Liver (tissue), 9 donors: Measurements from ENCODE around the gene BAAT. TPM values are rescaled to one million over a fixed set of nuclear protein-coding genes. Genes with fewer than 3 reads are reported as not detected.

ENCODE experiments used
- DNase-seq: peaks from one replicate; pipeline ENCODE4 v3.0.0-alpha.2; 2017; ENCODE audit warnings: low spot score
- H3K27ac ChIP-seq, 2 donors: one replicate each; pipeline ENCODE4 v1.7.0; 2013; ENCODE audit warnings: inconsistent platforms in 2 of 2, low read length in 2 of 2, control low read depth in 1 of 2, low read depth in 1 of 2, mild to moderate bottlenecking in 1 of 2
- H3K27me3 ChIP-seq, 4 donors: one replicate each; pipeline versions ENCODE4 v1.6.1 to v1.7.0; 2013; ENCODE audit warnings: low read length in 3 of 4, inconsistent platforms in 1 of 4, mild to moderate bottlenecking in 1 of 4, moderate library complexity in 1 of 4; ENCODE audit not compliant: control insufficient read depth in 4 of 4, insufficient read depth in 4 of 4
- H3K36me3 ChIP-seq, 4 donors: one replicate each; pipeline versions ENCODE4 v1.6.1 to v1.7.0; 2013; ENCODE audit warnings: low read length in 3 of 4, mild to moderate bottlenecking in 3 of 4, low read depth in 1 of 4, moderate library complexity in 1 of 4; ENCODE audit not compliant: control insufficient read depth in 4 of 4, insufficient read depth in 3 of 4
- H3K4me1 ChIP-seq, 4 donors: one replicate each; pipeline versions ENCODE4 v1.6.1 to v1.7.0; 2013; ENCODE audit warnings: low read length in 3 of 4, mild to moderate bottlenecking in 3 of 4, moderate library complexity in 1 of 4; ENCODE audit not compliant: control insufficient read depth in 4 of 4, insufficient read depth in 4 of 4
- H3K4me3 ChIP-seq, 3 donors: one replicate each; pipeline versions ENCODE4 v1.6.1 to v1.7.0; 2013; ENCODE audit warnings: low read length in 3 of 3, control low read depth in 1 of 3, low read depth in 1 of 3, mild to moderate bottlenecking in 1 of 3
- H3K9ac ChIP-seq, 2 donors: one replicate each; pipeline ENCODE4 v1.7.0; 2013; ENCODE audit warnings: low read length in 2 of 2, mild to moderate bottlenecking in 2 of 2, moderate library complexity in 2 of 2, control low read depth in 1 of 2, low read depth in 1 of 2
- H3K9me3 ChIP-seq, 4 donors: one replicate each; pipeline versions ENCODE4 v1.6.1 to v1.7.0; 2013; ENCODE audit warnings: low read length in 3 of 4; ENCODE audit not compliant: control insufficient read depth in 4 of 4
- ATF3 ChIP-seq: IDR thresholded peaks from 2 replicates; pipeline ENCODE4 v1.6.1; 2016; ENCODE audit warnings: antibody characterized with exemption
- CTCF ChIP-seq: fragments of 150-350 bp; IDR thresholded peaks from 2 replicates; pipeline ENCODE4 v1.5.1; 2017; ENCODE audit warnings: improper control_type of control experiment, low read depth, low read length; ENCODE audit not compliant: missing input control
- EGR1 ChIP-seq, 2 donors: IDR thresholded peaks; 2 replicates each; pipeline ENCODE4 v1.6.1; 2016 to 2018; ENCODE audit warnings: antibody characterized with exemption in 2 of 2, low read depth in 2 of 2
- FOXA1 ChIP-seq: IDR thresholded peaks from 2 replicates; pipeline ENCODE4 v1.6.1; 2016; ENCODE audit warnings: antibody characterized with exemption
- FOXA2 ChIP-seq: IDR thresholded peaks from 2 replicates; pipeline ENCODE4 v1.6.1; 2016; ENCODE audit warnings: antibody characterized with exemption
- GABPA ChIP-seq, 2 donors: IDR thresholded peaks in 1 of 2; conservative IDR thresholded peaks in 1 of 2; 2 replicates each; pipeline ENCODE4 v1.6.1; 2016; ENCODE audit warnings: antibody characterized with exemption in 2 of 2, mild to moderate bottlenecking in 1 of 2, moderate library complexity in 1 of 2
- HNF4A ChIP-seq, 2 donors: conservative IDR thresholded peaks; 2 replicates each; pipeline ENCODE4 v1.6.1; 2016; ENCODE audit warnings: antibody characterized with exemption in 2 of 2, mild to moderate bottlenecking in 2 of 2
- HNF4G ChIP-seq: IDR thresholded peaks from 2 replicates; pipeline ENCODE4 v1.6.1; 2016; ENCODE audit warnings: antibody characterized with exemption
- JUND ChIP-seq, 2 donors: IDR thresholded peaks; 2 replicates each; pipeline ENCODE4 v1.6.1; 2016; ENCODE audit warnings: antibody characterized with exemption in 2 of 2
- MAX ChIP-seq: IDR thresholded peaks from 2 replicates; pipeline ENCODE4 v1.6.1; 2016; ENCODE audit warnings: antibody characterized with exemption
- RAD21 ChIP-seq, 2 donors: IDR thresholded peaks; 2 replicates each; pipeline ENCODE4 v1.6.1; 2016; ENCODE audit warnings: antibody characterized with exemption in 2 of 2, mild to moderate bottlenecking in 2 of 2
- SP1 ChIP-seq: IDR thresholded peaks from 2 replicates; pipeline ENCODE4 v1.6.1; 2018; ENCODE audit warnings: antibody characterized with exemption, mild to moderate bottlenecking
- TAF1 ChIP-seq: conservative IDR thresholded peaks from 2 replicates; pipeline ENCODE4 v1.6.1; 2016; ENCODE audit warnings: antibody characterized with exemption, mild to moderate bottlenecking
- YY1 ChIP-seq: IDR thresholded peaks from 2 replicates; pipeline ENCODE4 v1.6.1; 2016; ENCODE audit warnings: antibody characterized with exemption, mild to moderate bottlenecking
- ZBTB33 ChIP-seq: IDR thresholded peaks from 2 replicates; pipeline ENCODE4 v1.6.1; 2016; ENCODE audit warnings: antibody characterized with exemption
- WGBS: extraction: QIAGEN DNeasy Blood & Tissue Kit; methylation state at CpG from one replicate; pipeline ENCODE4 v1.1.7; 2013; 5-methylcytosine and 5-hydroxymethylcytosine counted together
- polyA plus RNA-seq, 2 donors: library from polyadenylated mRNA; stranded (reverse) in 1 of 2; unstranded in 1 of 2; fragments of 200-250 nt in 1 of 2; fragments of >200 nt in 1 of 2; fragmentation: Nextera tagmentation in 1 of 2; extraction: Ambion mirVana in 1 of 2; gene quantifications; one replicate each; pipeline versions ENCODE4 v1.2.1 to v1.2.3, GENCODE V29; 2013 to 2015
- total RNA-seq, 2 donors: library from RNA; depleted of rRNA; stranded (reverse); fragments of >200 nt; gene quantifications; one replicate each; pipeline ENCODE4 v1.2.3, GENCODE V29; 2014
- donor health status: healthy.
- donor health status: healthy.
- donor health status: healthy.
- donor health status: healthy.
- donor health status: healthy.

BAAT gene
- total and polyA plus RNA-seq, 4 donors = 31.9 to 275 (median 151) TPM

GRCh38 chr9:101429736-101430135, 44.9 kb upstream of the BAAT start:
- DNase-seq = no peak
- H3K9ac ChIP-seq = no peak overlapping the region
- H3K36me3 ChIP-seq = peaks cover 6 to 72% (median 49%) of the 10 kb centered on the region in 4 donors
- H3K27me3 ChIP-seq = no peaks in the 10 kb centered on the region
- H3K27ac ChIP-seq = peak overlapping the region in 1 of 2 donors; percentile 19
- no peak overlapping the region for H3K4me3 ChIP-seq
- WGBS = 87% methylated on average over 7 of the region's 7 CpGs
- H3K4me1 ChIP-seq = peaks cover 3 to 63% (median 30%) of the 10 kb centered on the region in 4 donors
- no peaks in the 10 kb centered on the region for H3K9me3 ChIP-seq
- no peak for TF ChIP-seq FOXA1
- no peak for TF ChIP-seq ATF3
- TF ChIP-seq GABPA (IDR thresholded peaks at IDR 0.05 in 1 of 2, conservative IDR thresholded peaks at IDR 0.05 in 1 of 2) = no peak
- TF ChIP-seq HNF4G = no peak
- TF ChIP-seq EGR1 (IDR thresholded peaks at IDR 0.05; ENCODE audit: low read depth in 2 of 2) = no peak
- no peak for TF ChIP-seq MAX
- no peak for TF ChIP-seq FOXA2
- TF ChIP-seq CTCF = no peak
- TF ChIP-seq JUND (IDR thresholded peaks at IDR 0.05) = no peak
- TF ChIP-seq SP1 = no peak
- TF ChIP-seq RAD21 (IDR thresholded peaks at IDR 0.05) = no peak
- TF ChIP-seq ZBTB33 = no peak
- TF ChIP-seq TAF1 = no peak

- peaks cover 6 to 77% (median 53%) of the 10 kb centered on the region in 4 donors for H3K36me3 ChIP-seq
- H3K4me1 ChIP-seq = peaks cover 3 to 63% (median 31%) of the 10 kb centered on the region in 4 donors
- no peak for TF ChIP-seq CTCF
- no peak for TF ChIP-seq YY1
- no peak for TF ChIP-seq HNF4A (conservative IDR thresholded peaks at IDR 0.05)
- TF ChIP-seq JUND (IDR thresholded peaks at IDR 0.05) = no peak
- no peak for TF ChIP-seq ATF3
- H3K27ac ChIP-seq = peak overlapping the region in 1 of 2 donors; percentile 1
- no peak overlapping the region for H3K9ac ChIP-seq
- no peaks in the 10 kb centered on the region for H3K9me3 ChIP-seq
- WGBS = 65% methylated on average over 3 of the region's 3 CpGs
- H3K4me3 ChIP-seq = no peak overlapping the region
- H3K27me3 ChIP-seq = no peaks in the 10 kb centered on the region
- no peak for DNase-seq
Observed at GRCh38 chr9:101428909-101429308, 44.1 kb upstream of the BAAT start.
